ENCODE measurements around the gene SCYGR6.
"Not testable (repeated sequence)": the region's sequence is repeated elsewhere in the genome, so short reads cannot be mapped to it uniquely, and the experiment has no call there.

The SCYGR6 gene

GRCh38 chr2:227724394-227725039, at the start of gene SCYGR6:
Gene SCYGR6, minus strand, starts transcription at chr2:227724757. Its CDS starts 0 bp downstream, at chr2:227724757.
- no peak for DNase-seq

GRCh38 chr2:227774011-227774624, 49.6 kb upstream of the SCYGR6 start:
- DNase-seq = no peak

- DNase-seq = no peak
These were observed 48.4 kb upstream of the SCYGR6 start for GRCh38 chr2:227772932-227773331.

- DNase-seq = no peak
These were observed 47.7 kb upstream of the SCYGR6 start for GRCh38 chr2:227772197-227772661.

GRCh38 chr2:227767830-227768229, 43.3 kb upstream of the SCYGR6 start:
- no peak for DNase-seq

- DNase-seq = no peak
These were observed 41.9 kb upstream of the SCYGR6 start for GRCh38 chr2:227766373-227766883.

GRCh38 chr2:227765788-227766372, 41.3 kb upstream of the SCYGR6 start:
- no peak for DNase-seq

- DNase-seq = no peak
These were observed 37.4 kb upstream of the SCYGR6 start for GRCh38 chr2:227761740-227762476.

GRCh38 chr2:227759411-227760118, 35.0 kb upstream of the SCYGR6 start:
- DNase-seq = no peak

- not testable (repeated sequence) for DNase-seq
These were observed 31.7 kb upstream of the SCYGR6 start for GRCh38 chr2:227756261-227756660.

GRCh38 chr2:227748079-227748478, 23.5 kb upstream of the SCYGR6 start:
- DNase-seq = no peak

- no peak for DNase-seq
These were observed 21.0 kb upstream of the SCYGR6 start, which contains the start of gene SCYGR8 for GRCh38 chr2:227745594-227745993. Gene SCYGR8, plus strand, starts transcription at chr2:227745894. Its CDS starts 0 bp downstream, at chr2:227745894.

- DNase-seq = not testable (repeated sequence)
These were observed 16.1 kb upstream of the SCYGR6 start for GRCh38 chr2:227740705-227741104.

- no peak for DNase-seq
These were observed 14.8 kb upstream of the SCYGR6 start for GRCh38 chr2:227739351-227739750.

- no peak for DNase-seq
These were observed 3.5 kb upstream of the SCYGR6 start, which contains the start of gene SCYGR7 for GRCh38 chr2:227728035-227728434. Gene SCYGR7, plus strand, starts transcription at chr2:227728335. Its CDS starts 0 bp downstream, at chr2:227728335.

GRCh38 chr2:227722821-227723220, 1.7 kb downstream of the SCYGR6 start:
- not testable (repeated sequence) for DNase-seq

GRCh38 chr2:227720680-227721079, 3.9 kb downstream of the SCYGR6 start:
- DNase-seq = no peak

- DNase-seq = no peak
These were observed 4.9 kb downstream of the SCYGR6 start for GRCh38 chr2:227719641-227720040.

GRCh38 chr2:227717687-227718567, 6.6 kb downstream of the SCYGR6 start, which contains the start of gene SLC19A3:
Gene SLC19A3, minus strand, starts transcription at chr2:227718028. Its CDS starts 15,710 bp downstream, at chr2:227702318.
- peak; percentile 32 for DNase-seq

GRCh38 chr2:227716501-227716900, 8.1 kb downstream of the SCYGR6 start:
- no peak for DNase-seq

- no peak for DNase-seq
These were observed 11.3 kb downstream of the SCYGR6 start for GRCh38 chr2:227713291-227713690.
